GM13976 (cell line): ENCODE measurements around the gene RRP9.
A peak's percentile ranks its signal among the peaks of the same experiment; 100 is the strongest.
"Not testable (repeated sequence)": the region's sequence is repeated elsewhere in the genome, so short reads cannot be mapped to it uniquely, and the experiment has no call there.

ENCODE experiments used
- DNase-seq: peaks from one replicate; pipeline ENCODE4 v3.0.0; 2012; ENCODE audit warnings: low spot score
- CTCF ChIP-seq: IDR thresholded peaks from 2 replicates; pipeline ENCODE4 v1.5.1; 2012; ENCODE audit warnings: borderline replicate concordance, mild to moderate bottlenecking; ENCODE audit not compliant: insufficient read depth; ENCODE audit errors: extremely low read depth, missing control alignments, control extremely low read depth
- in situ Hi-C: fragments of 300-500 bp; cut with MboI; formaldehyde crosslinking; loops from one replicate; pipeline ENCODE4 v1.12.0; 2022; ENCODE audit warnings: low sequenced_read_pairs, mixed read lengths, inconsistent platforms; ENCODE audit not compliant: unreplicated experiment

RRP9 gene

GRCh38 chr3:51941798-51942602, at the start of gene RRP9, which contains the start of gene PARP3:
TSS of gene RRP9 (minus strand) at chr3:51941904. CDS start at chr3:51941867, 37 bp downstream.
TSS of gene PARP3 (plus strand) at chr3:51942363. CDS start at chr3:51943356, 993 bp downstream.
- in situ Hi-C loops: no loop called here
- peak; percentile 99 for TF ChIP-seq CTCF
- peak; percentile 100 for DNase-seq

- DNase-seq, in situ Hi-C loops: not testable (repeated sequence)
Measured at GRCh38 chr3:51990501-51990971, 48.8 kb upstream of the RRP9 start.

- in situ Hi-C loops: no loop called here
- no peak for TF ChIP-seq CTCF
- DNase-seq: no peak
Measured at GRCh38 chr3:51988286-51989146, 46.8 kb upstream of the RRP9 start.

- no peak for TF ChIP-seq CTCF
- in situ Hi-C loops: no loop called here
- no peak for DNase-seq
Measured at GRCh38 chr3:51987568-51987967, 45.9 kb upstream of the RRP9 start.

- in situ Hi-C loops: no loop called here
- no peak for DNase-seq
- no peak for TF ChIP-seq CTCF
Measured at GRCh38 chr3:51986010-51986947, 44.6 kb upstream of the RRP9 start.

GRCh38 chr3:51985063-51985462, 43.4 kb upstream of the RRP9 start:
- in situ Hi-C loops: no loop called here
- TF ChIP-seq CTCF: no peak
- DNase-seq: no peak
